ENCODE measurements around the gene SGSH. TPM values are rescaled to one million over a fixed set of nuclear protein-coding genes. Genes with fewer than 3 reads are reported as not detected.
A peak's percentile ranks its signal among the peaks of the same experiment; 100 is the strongest.

Gene SGSH
- total RNA-seq, 1 donor, result 15.9 TPM

DNA sequence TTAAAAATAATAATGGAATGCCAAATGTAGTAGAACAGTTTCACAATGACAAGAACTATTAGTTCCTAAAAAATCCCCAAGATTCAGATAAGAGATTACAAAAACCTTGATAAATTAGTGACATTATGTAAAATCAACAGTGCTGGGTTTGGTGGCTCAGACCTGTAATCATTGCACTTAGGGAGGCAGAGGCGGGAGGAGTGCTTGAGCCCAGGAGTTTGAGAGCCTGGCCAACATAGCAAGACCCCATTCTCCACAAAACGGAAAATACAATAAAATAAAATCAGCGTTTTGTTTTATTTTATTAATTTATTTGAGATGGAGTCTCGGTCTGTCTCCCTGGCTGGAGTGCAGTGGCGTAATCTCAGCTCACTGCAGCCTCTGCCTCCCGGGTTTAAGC is 46.2 kb downstream of the SGSH start:
- Histone ChIP-seq H3K4me2 (ENCODE audit: insufficient read depth, low read length) (no peak overlapping the region), H2AFZ (ENCODE audit: low read length) (no peak overlapping the region), H3K36me3 (ENCODE audit: insufficient read depth, low read length) (no peaks in the 10 kb centered on the region), H3K4me3 (ENCODE audit: insufficient read depth, low read length) (no peak overlapping the region), H4K20me1 (ENCODE audit: insufficient read depth, low read length) (no peaks in the 10 kb centered on the region), H3K27ac (ENCODE audit: low read depth, low read length) (no peak overlapping the region), H3K4me1 (ENCODE audit: insufficient read depth, low read length) (no peaks in the 10 kb centered on the region), H3K9me3 (ENCODE audit: low read depth, low read length) (no peaks in the 10 kb centered on the region), H3K27me3 (ENCODE audit: insufficient read depth, low read length) (peaks cover 4% of the 10 kb centered on the region), H3K79me2 (ENCODE audit: insufficient read depth, low read length) (no peaks in the 10 kb centered on the region)
- no peak for DNase-seq (ENCODE audit: insufficient read length, low spot score, missing footprints)
- TF ChIP-seq, protein P1, sequence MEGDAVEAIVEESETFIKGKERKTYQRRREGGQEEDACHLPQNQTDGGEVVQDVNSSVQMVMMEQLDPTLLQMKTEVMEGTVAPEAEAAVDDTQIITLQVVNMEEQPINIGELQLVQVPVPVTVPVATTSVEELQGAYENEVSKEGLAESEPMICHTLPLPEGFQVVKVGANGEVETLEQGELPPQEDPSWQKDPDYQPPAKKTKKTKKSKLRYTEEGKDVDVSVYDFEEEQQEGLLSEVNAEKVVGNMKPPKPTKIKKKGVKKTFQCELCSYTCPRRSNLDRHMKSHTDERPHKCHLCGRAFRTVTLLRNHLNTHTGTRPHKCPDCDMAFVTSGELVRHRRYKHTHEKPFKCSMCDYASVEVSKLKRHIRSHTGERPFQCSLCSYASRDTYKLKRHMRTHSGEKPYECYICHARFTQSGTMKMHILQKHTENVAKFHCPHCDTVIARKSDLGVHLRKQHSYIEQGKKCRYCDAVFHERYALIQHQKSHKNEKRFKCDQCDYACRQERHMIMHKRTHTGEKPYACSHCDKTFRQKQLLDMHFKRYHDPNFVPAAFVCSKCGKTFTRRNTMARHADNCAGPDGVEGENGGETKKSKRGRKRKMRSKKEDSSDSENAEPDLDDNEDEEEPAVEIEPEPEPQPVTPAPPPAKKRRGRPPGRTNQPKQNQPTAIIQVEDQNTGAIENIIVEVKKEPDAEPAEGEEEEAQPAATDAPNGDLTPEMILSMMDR (IDR thresholded peaks at IDR 0.05; ENCODE audit: extremely low read depth, low read depth, low read length), result no peak

DNA sequence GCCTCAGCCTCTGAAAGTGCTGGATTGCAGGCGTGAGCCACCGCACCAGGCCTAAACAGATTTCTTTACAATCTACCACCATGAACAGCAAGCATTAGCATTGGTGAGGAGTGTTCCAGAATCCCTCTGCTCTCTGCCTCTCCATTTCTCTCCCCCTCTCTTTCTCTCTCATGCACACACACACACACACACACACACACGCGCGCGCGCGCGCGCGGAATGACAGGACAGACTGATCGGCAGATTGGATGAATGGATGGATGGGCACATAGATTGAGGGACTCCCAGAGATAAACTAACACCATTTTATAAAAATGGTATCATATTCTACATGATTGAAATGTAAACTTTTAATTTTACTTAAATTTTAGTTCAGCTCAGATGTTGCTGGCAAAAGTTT is 47.0 kb downstream of the SGSH start:
- Histone ChIP-seq H3K27me3 (ENCODE audit: insufficient read depth, low read length) (peaks cover 4% of the 10 kb centered on the region), H3K79me2 (ENCODE audit: insufficient read depth, low read length) (no peaks in the 10 kb centered on the region), H3K27ac (ENCODE audit: low read depth, low read length) (no peak overlapping the region), H3K4me2 (ENCODE audit: insufficient read depth, low read length) (no peak overlapping the region), H4K20me1 (ENCODE audit: insufficient read depth, low read length) (no peaks in the 10 kb centered on the region), H2AFZ (ENCODE audit: low read length) (no peak overlapping the region), H3K4me3 (ENCODE audit: insufficient read depth, low read length) (no peak overlapping the region), H3K4me1 (ENCODE audit: insufficient read depth, low read length) (no peaks in the 10 kb centered on the region), H3K9me3 (ENCODE audit: low read depth, low read length) (no peaks in the 10 kb centered on the region), H3K36me3 (ENCODE audit: insufficient read depth, low read length) (no peaks in the 10 kb centered on the region)
- DNase-seq (ENCODE audit: insufficient read length, low spot score, missing footprints), result no peak
- TF ChIP-seq, protein P1 (IDR thresholded peaks at IDR 0.05; ENCODE audit: extremely low read depth, low read depth, low read length), result no peak

DNA sequence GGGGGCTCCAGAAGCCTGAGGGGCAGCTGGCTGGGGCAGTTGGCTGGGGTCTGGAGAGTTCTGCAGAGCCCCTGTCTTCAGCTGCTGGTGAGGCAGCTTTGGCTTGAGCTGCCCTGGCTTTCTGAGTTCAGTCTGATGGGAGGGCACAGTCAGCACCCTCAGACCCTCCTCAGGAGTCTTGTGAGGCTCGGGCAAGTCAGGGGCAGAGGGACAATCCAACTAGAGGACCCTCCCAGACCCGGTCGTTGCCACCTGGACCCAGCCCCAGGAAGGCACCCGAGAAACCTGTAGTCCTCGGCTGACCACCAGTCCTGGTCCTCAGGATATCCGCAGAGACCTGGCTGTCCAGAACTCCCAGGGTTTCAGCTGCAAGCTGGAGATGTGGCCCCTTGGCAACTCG is 48.5 kb downstream of the SGSH start:
- no peaks in the 10 kb centered on the region for H3K4me1 ChIP-seq (ENCODE audit: insufficient read depth, low read length)
- H2AFZ ChIP-seq (ENCODE audit: low read length), result no peak overlapping the region
- H4K20me1 ChIP-seq (ENCODE audit: insufficient read depth, low read length), result no peaks in the 10 kb centered on the region
- TF ChIP-seq, protein P1 (IDR thresholded peaks at IDR 0.05; ENCODE audit: extremely low read depth, low read depth, low read length), result no peak
- H3K4me3 ChIP-seq (ENCODE audit: insufficient read depth, low read length), result no peak overlapping the region
- no peak overlapping the region for H3K4me2 ChIP-seq (ENCODE audit: insufficient read depth, low read length)
- no peaks in the 10 kb centered on the region for H3K36me3 ChIP-seq (ENCODE audit: insufficient read depth, low read length)
- H3K27me3 ChIP-seq (ENCODE audit: insufficient read depth, low read length), result peaks cover 4% of the 10 kb centered on the region
- no peaks in the 10 kb centered on the region for H3K79me2 ChIP-seq (ENCODE audit: insufficient read depth, low read length)
- H3K9me3 ChIP-seq (ENCODE audit: low read depth, low read length), result no peaks in the 10 kb centered on the region
- DNase-seq (ENCODE audit: insufficient read length, low spot score, missing footprints), result peak; percentile 52
- H3K27ac ChIP-seq (ENCODE audit: low read depth, low read length), result no peak overlapping the region

DNA sequence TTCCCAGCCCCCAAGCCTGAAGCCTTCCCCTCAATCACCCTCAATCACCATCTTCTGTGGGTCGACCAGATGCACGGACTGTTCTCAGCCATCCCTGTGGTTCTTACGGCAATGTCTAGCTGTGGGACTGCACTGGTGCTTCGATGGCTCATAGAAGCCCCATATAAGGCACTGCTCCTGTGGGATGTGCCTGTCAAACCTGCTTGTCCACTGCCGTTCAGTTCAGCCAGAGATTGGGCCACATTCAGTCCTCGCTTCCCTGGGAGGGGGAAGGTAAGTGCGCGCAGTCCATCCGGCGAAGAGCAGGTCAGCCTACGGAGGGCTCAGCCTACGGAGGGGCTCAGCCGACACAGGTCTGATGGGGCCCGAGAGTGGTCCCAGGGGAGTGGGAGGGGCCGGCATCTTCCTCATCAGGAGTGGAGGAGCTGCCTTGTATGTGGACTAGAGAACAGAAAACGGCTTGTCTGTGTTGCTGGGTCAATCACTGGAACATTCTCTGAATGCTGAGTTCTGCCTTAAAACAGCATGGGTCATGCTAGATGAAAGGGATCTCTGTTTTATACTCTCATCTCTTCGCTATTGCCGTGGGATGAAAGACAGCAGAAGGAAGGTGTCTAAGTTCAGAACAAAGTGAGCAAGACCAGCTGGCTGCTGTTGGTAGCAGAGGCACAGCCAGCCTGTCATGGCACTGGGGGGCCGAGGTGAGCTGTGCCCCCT is 50.2 kb downstream of the SGSH start, which contains the start of gene CARD14:
Gene CARD14, plus strand, starts transcription at position 247 of the 717 bp plus-strand sequence. CDS start 11,409 bp downstream, outside the sequence.
- no peaks in the 10 kb centered on the region for H3K79me2 ChIP-seq (ENCODE audit: insufficient read depth, low read length)
- peaks cover 4% of the 10 kb centered on the region for H3K27me3 ChIP-seq (ENCODE audit: insufficient read depth, low read length)
- no peak within 1 kb of the TSS for H3K27ac ChIP-seq (ENCODE audit: low read depth, low read length)
- H3K4me1 ChIP-seq (ENCODE audit: insufficient read depth, low read length), result no peaks in the 10 kb centered on the region
- no peak within 1 kb of the TSS for H3K4me2 ChIP-seq (ENCODE audit: insufficient read depth, low read length)
- no peaks in the 10 kb centered on the region for H3K9me3 ChIP-seq (ENCODE audit: low read depth, low read length)
- H4K20me1 ChIP-seq (ENCODE audit: insufficient read depth, low read length), result no peaks in the 10 kb centered on the region
- no peak within 1 kb of the TSS for H3K4me3 ChIP-seq (ENCODE audit: insufficient read depth, low read length)
- H3K36me3 ChIP-seq (ENCODE audit: insufficient read depth, low read length), result no peaks in the 10 kb centered on the region
- TF ChIP-seq, protein P1 (IDR thresholded peaks at IDR 0.05; ENCODE audit: extremely low read depth, low read depth, low read length), result no peak
- H2AFZ ChIP-seq (ENCODE audit: low read length), result no peak within 1 kb of the TSS
- peak; percentile 75 for DNase-seq (ENCODE audit: insufficient read length, low spot score, missing footprints)

All from osteoblast (primary cell).